ENCODE measurements around the gene GPRIN1.
"Not testable (repeated sequence)": the region's sequence is repeated elsewhere in the genome, so short reads cannot be mapped to it uniquely, and the experiment has no call there.

Gene GPRIN1

DNA sequence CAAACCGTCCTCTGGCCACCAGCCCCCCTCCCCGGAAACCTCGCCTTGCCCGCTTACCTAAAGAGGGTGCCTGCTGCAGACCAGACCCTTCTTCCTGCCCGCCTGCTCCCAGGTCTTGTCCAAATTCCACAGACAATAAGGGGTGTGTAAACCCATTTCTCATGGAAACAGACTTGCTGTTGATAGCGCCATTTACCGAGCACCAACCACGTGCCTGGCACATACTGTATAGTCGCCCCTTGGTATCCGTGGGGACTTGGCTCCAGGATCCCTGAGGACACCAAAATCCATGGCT, 35.7 kb downstream of the GPRIN1 start:
- no peak for DNase-seq (ENCODE audit: low read depth)

GRCh38 chr5:176573564-176574296, 36.2 kb downstream of the GPRIN1 start:
- peak; percentile 70 for DNase-seq (ENCODE audit: low read depth)

- DNase-seq (ENCODE audit: low read depth): no peak
Measured at GRCh38 chr5:176570044-176570443, 39.9 kb downstream of the GPRIN1 start.

DNA sequence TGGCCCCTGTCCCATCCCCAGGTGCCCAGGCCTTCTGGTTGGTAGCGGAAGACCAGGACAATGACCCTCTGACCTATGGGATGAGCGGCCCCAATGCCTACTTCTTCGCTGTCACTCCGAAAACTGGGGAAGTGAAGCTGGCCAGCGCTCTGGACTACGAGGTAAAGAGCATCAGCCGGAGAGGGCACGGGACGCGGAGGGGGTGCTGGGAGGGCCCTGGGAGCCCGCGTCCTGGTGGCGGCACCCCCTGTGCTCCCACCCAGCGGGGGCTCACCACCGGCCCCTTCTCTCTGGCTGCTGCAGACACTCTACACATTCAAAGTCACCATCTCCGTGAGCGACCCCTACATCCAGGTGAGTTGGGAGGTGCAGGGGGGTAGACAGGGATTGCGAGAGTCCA, 41.3 kb downstream of the GPRIN1 start:
- DNase-seq (ENCODE audit: low read depth): no peak

- no peak for DNase-seq (ENCODE audit: low read depth)
Measured at GRCh38 chr5:176565760-176566288, 44.1 kb downstream of the GPRIN1 start.

- no peak for DNase-seq (ENCODE audit: low read depth)
Measured at GRCh38 chr5:176564002-176564401, 46.0 kb downstream of the GPRIN1 start.

DNA sequence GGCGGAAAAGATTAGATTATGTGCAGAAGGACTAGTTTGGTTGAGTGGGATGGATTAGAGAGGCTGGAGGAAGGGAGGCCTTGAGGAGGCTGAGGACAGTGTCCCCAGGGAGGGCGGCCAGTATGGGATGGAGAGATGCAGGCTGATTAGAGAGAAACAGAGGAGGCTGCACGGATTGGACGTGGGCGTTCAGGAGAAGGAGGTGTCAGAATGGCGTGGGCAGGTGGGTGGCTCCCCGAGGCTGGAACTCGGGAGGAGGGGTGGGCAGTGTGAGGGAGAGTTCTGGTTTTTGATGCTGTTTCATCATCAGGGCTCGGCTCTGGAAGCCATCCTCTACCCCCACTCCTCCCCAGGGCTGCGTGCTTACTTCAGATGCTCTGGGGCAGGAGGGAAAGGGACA, 47.8 kb downstream of the GPRIN1 start:
- no peak for DNase-seq (ENCODE audit: low read depth)

- DNase-seq (ENCODE audit: low read depth): no peak
Measured at GRCh38 chr5:176561259-176561658, 48.7 kb downstream of the GPRIN1 start.

- DNase-seq (ENCODE audit: low read depth): no peak
Measured at GRCh38 chr5:176560364-176560763, 49.6 kb downstream of the GPRIN1 start.

DNA sequence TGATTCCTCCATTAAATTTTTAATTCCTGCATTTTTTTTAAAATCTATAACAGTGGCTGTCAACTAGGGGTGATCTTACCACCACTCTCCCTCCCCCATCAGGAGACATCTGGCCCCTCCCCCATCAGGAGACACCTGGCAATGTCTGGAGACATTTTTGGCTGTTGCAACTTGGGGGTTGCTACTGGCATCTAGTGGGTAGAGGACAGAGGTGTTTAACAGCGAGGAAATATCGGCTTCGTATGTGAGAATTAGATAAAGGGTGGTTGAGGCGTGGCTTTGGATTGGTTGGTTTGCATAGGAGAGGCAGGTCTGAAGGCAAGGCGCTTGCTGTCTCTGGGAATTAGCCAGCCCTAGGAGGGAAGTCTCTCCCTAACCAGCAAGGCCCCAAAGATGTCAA, 50.3 kb downstream of the GPRIN1 start:
- DNase-seq (ENCODE audit: low read depth): no peak

DNA sequence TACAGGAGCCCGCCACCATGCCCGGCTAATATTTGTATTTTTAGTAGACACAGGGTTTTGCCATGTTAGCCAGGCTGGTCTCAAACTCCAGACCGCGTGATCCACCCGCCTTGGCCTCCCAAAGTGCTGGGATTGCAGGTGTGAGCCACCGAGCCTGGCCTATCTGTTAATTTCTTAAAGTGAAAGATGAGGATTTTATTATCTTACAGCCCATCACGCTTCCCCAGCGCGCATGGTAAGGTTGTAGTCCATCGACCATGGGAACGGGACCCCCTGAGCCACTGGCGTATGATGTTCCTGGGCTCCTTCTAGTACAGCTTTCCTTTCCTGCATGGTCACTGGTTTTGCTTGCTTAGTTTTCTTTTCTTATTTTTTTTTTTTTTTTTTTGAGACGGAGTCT, 52.1 kb downstream of the GPRIN1 start:
- no peak for DNase-seq (ENCODE audit: low read depth)

- no peak for DNase-seq (ENCODE audit: low read depth)
Measured at GRCh38 chr5:176553260-176554085, 56.5 kb downstream of the GPRIN1 start.

DNA sequence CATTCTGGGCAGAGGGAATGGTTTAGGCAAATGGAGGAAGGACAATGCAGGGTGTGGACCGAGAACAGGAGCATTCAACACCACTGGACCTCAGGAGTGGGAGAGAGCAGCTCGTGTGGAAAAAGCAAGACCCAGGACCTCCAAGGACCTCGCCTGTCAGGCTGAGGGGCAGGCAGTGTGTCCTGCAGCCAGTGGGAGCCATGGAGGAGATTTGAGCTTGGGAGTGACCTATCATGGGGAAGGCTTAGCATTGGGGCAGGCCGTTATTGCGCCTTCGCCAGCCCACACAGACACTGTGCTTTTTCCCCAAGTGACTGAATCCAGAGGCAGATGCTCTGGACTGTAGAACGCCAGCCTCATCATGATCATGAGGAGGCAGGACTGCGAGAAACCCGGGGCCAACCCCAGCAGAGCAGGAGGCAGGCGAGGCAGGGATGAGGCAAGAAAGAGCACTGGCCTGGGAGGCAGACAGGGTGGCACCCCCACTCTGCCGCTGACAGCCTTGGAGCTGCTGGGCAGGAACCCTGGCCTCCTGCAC, 57.6 kb downstream of the GPRIN1 start:
- no peak for DNase-seq (ENCODE audit: low read depth)

- not testable (repeated sequence) for DNase-seq (ENCODE audit: low read depth)
Measured at GRCh38 chr5:176550937-176551336, 59.0 kb downstream of the GPRIN1 start.

DNA sequence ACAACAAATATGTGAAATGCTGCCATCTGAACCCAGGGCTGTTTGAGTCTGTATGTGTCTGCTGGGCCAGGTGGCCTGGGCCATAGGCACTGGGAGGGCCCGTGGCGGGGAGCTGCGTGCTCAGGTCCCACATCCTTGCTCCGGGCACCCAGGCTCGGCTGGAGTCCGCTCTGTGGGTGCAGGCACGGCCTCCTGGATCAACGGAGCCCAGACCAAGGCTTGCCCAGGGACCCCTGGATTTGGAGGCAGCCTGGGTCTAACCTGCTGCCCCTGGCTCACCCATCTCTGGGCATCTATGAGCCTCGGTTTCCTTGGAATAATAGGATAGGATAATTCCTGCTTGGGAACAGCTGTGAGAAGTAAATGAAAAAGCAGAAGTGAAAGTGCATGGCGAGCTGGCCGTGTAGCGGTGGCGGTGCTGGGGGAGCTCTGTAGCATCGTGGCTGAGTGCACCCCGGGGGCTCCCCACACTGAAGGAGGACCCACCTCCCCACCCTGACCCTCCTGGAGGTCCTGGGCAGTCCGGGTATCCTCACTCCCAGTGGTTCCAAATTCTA, 59.6 kb downstream of the GPRIN1 start:
- no peak for DNase-seq (ENCODE audit: low read depth)

DNA sequence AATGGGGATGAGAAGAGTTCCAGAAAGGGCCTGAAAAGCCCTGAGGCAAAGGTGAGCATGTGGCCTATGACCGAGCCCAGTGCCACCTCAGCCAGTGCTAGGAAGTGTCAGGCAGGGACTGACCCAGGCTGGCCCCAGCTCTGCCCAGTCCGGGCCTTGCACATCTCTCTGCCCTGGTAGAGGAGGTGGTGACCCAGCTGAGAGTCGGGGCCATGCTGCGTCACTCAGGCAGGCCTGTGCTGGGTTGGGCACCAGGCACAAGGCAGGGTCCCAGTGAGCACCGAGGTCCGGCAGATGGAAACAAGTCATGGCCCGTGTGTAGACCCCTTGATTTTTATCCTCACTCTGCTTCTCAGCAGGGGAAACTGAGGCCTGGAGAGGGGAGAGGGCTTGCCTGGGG, 60.1 kb downstream of the GPRIN1 start:
- DNase-seq (ENCODE audit: low read depth): no peak

GRCh38 chr5:176548967-176549444, 61.0 kb downstream of the GPRIN1 start, which contains the start of gene CDHR2:
Gene CDHR2 (plus strand): TSS chr5:176549342. CDS start chr5:176565353, 16,011 bp downstream.
- no peak for DNase-seq (ENCODE audit: low read depth)

GRCh38 chr5:176547802-176548201, 62.2 kb downstream of the GPRIN1 start:
- no peak for DNase-seq (ENCODE audit: low read depth)
